ENCODE data around the gene OGFOD1. TPM values are rescaled to one million over a fixed set of nuclear protein-coding genes. Genes with fewer than 3 reads are reported as not detected.

OGFOD1 gene
- total and polyA plus RNA-seq, 9 of the 15 experiments (the other 6 are each of a cell fraction or from before 2014, with no cell fraction given), result 60.4 to 134 (median 85.8) TPM

DNA sequence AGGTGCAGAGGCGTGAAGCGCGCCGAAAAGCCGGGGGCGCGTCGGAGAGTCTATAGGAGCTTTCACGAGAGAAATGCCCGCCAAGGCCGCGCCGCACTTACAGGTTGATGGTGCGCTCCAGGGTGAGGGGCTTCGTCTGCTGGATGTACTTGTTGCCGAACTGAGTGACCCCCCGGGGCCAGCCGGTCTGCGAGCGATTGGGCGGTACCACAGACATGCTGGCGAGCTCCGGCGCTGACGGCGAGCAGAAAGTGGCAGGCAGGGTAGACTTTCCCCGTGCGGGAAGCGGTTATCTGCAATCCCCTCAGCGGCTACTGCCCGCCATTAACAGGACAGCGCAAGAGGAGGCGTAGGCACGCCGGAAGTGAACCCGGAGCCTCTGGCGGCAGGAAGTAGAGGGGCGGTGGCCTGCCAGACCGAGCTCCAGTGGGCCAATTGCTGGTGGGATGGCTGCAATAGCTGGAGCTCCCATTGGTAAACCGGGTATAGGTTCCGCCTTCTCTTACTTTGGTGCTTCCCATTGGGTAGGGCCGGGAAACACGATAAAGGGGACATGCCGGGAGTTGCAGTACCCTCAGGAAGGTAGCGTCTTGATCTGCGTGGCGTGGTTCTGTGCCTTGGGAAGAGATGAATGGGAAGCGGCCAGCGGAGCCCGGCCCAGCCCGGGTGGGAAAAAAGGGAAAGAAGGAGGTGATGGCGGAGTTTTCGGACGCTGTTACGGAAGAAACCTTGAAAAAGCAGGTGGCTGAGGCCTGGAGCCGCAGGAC is at the start of gene OGFOD1, which contains the start of gene NUDT21 (continued):
- TF ChIP-seq, protein P1, sequence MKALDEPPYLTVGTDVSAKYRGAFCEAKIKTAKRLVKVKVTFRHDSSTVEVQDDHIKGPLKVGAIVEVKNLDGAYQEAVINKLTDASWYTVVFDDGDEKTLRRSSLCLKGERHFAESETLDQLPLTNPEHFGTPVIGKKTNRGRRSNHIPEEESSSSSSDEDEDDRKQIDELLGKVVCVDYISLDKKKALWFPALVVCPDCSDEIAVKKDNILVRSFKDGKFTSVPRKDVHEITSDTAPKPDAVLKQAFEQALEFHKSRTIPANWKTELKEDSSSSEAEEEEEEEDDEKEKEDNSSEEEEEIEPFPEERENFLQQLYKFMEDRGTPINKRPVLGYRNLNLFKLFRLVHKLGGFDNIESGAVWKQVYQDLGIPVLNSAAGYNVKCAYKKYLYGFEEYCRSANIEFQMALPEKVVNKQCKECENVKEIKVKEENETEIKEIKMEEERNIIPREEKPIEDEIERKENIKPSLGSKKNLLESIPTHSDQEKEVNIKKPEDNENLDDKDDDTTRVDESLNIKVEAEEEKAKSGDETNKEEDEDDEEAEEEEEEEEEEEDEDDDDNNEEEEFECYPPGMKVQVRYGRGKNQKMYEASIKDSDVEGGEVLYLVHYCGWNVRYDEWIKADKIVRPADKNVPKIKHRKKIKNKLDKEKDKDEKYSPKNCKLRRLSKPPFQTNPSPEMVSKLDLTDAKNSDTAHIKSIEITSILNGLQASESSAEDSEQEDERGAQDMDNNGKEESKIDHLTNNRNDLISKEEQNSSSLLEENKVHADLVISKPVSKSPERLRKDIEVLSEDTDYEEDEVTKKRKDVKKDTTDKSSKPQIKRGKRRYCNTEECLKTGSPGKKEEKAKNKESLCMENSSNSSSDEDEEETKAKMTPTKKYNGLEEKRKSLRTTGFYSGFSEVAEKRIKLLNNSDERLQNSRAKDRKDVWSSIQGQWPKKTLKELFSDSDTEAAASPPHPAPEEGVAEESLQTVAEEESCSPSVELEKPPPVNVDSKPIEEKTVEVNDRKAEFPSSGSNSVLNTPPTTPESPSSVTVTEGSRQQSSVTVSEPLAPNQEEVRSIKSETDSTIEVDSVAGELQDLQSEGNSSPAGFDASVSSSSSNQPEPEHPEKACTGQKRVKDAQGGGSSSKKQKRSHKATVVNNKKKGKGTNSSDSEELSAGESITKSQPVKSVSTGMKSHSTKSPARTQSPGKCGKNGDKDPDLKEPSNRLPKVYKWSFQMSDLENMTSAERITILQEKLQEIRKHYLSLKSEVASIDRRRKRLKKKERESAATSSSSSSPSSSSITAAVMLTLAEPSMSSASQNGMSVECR (CRISPR knock-in tag; IDR thresholded peaks at IDR 0.05), result peak; percentile 88
- TF ChIP-seq ZNF197 (CRISPR knock-in tag; IDR thresholded peaks at IDR 0.05; ENCODE audit: low read depth), result no peak
- TF ChIP-seq, protein P2, sequence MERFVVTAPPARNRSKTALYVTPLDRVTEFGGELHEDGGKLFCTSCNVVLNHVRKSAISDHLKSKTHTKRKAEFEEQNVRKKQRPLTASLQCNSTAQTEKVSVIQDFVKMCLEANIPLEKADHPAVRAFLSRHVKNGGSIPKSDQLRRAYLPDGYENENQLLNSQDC (CRISPR knock-in tag; IDR thresholded peaks at IDR 0.05), result no peak
- no peak for TF ChIP-seq MYNN (IDR thresholded peaks at IDR 0.05)
- TF ChIP-seq MYNN (CRISPR knock-in tag; IDR thresholded peaks at IDR 0.05), result no peak
- TF ChIP-seq, protein P3, sequence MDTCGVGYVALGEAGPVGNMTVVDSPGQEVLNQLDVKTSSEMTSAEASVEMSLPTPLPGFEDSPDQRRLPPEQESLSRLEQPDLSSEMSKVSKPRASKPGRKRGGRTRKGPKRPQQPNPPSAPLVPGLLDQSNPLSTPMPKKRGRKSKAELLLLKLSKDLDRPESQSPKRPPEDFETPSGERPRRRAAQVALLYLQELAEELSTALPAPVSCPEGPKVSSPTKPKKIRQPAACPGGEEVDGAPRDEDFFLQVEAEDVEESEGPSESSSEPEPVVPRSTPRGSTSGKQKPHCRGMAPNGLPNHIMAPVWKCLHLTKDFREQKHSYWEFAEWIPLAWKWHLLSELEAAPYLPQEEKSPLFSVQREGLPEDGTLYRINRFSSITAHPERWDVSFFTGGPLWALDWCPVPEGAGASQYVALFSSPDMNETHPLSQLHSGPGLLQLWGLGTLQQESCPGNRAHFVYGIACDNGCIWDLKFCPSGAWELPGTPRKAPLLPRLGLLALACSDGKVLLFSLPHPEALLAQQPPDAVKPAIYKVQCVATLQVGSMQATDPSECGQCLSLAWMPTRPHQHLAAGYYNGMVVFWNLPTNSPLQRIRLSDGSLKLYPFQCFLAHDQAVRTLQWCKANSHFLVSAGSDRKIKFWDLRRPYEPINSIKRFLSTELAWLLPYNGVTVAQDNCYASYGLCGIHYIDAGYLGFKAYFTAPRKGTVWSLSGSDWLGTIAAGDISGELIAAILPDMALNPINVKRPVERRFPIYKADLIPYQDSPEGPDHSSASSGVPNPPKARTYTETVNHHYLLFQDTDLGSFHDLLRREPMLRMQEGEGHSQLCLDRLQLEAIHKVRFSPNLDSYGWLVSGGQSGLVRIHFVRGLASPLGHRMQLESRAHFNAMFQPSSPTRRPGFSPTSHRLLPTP (IDR thresholded peaks at IDR 0.05; ENCODE audit: borderline replicate concordance, extremely low read depth, insufficient read length), result no peak
- no peak for TF ChIP-seq MCM2 (IDR thresholded peaks at IDR 0.05; ENCODE audit: low read depth)
- TF ChIP-seq SLC30A9 (CRISPR knock-in tag; IDR thresholded peaks at IDR 0.05), result no peak
- peak; percentile 51; the same call in 1 of the 2 replicates for TF ChIP-seq PHB (CRISPR knock-in tag; IDR thresholded peaks at IDR 0.05)
- peak; percentile 42; the same call in 1 of the 2 replicates for TF ChIP-seq ZNF766 (CRISPR knock-in tag; conservative IDR thresholded peaks at IDR 0.05)
- peak; percentile 79; the same call in 1 of the 2 replicates for TF ChIP-seq FOXK1 (CRISPR knock-in tag; IDR thresholded peaks at IDR 0.05; ENCODE audit: borderline replicate concordance)
- no peak for TF ChIP-seq ZEB2 (IDR thresholded peaks at IDR 0.05)
- peak in 1 of 2 experiments; percentile 55; a peak in 1 of 3 replicates for TF ChIP-seq CBX3 (IDR thresholded peaks at IDR 0.05; ENCODE audit: borderline replicate concordance in 1 of 2, low read length in 2 of 2)
- TF ChIP-seq, protein P4, sequence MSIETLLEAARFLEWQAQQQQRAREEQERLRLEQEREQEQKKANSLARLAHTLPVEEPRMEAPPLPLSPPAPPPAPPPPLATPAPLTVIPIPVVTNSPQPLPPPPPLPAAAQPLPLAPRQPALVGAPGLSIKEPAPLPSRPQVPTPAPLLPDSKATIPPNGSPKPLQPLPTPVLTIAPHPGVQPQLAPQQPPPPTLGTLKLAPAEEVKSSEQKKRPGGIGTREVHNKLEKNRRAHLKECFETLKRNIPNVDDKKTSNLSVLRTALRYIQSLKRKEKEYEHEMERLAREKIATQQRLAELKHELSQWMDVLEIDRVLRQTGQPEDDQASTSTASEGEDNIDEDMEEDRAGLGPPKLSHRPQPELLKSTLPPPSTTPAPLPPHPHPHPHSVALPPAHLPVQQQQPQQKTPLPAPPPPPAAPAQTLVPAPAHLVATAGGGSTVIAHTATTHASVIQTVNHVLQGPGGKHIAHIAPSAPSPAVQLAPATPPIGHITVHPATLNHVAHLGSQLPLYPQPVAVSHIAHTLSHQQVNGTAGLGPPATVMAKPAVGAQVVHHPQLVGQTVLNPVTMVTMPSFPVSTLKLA (conservative IDR thresholded peaks at IDR 0.05), result peak; percentile 71 to 94
- TF ChIP-seq NFIC (IDR thresholded peaks at IDR 0.05), result no peak; the same call in 1 of the 2 replicates
- no peak for TF ChIP-seq JUN (IDR thresholded peaks at IDR 0.05; ENCODE audit: borderline replicate concordance, low read depth, low read length)
- TF ChIP-seq JUN (CRISPR knock-in tag; IDR thresholded peaks at IDR 0.05; ENCODE audit: borderline replicate concordance), result no peak
- TF ChIP-seq HLTF (IDR thresholded peaks at IDR 0.05), result peak; percentile 66
